NCI-H748 (cell line): ENCODE results near the gene CNP.
"Not testable (repeated sequence)": the region's sequence is repeated elsewhere in the genome, so short reads cannot be mapped to it uniquely, and the experiment has no call there.

Source experiments
- DNase-seq: peaks from one replicate; lab custom pipeline; 2025; ENCODE audit not compliant: unreplicated experiment; lab: John Stamatoyannopoulos, UW

CNP gene

DNA sequence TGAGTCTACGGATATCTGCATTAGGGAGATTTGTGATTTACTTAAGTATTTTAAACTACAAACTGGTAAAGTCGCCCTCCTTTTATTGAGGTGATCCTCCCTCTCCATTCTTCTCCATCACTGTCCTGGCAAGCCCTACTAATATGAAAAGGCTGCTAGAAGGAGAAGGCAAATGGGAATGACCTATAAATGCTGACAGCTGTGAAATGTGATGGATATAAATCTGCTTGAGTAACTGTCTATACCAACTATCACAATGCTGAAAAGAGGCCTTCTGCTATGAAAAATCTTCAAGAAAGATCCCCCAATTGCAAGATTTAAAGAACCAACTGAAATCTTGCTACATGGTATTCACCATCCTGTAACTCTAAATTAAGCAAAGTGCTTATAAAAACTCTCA lies 35.1 kb downstream of the CNP start:
- DNase-seq, result no peak

DNA sequence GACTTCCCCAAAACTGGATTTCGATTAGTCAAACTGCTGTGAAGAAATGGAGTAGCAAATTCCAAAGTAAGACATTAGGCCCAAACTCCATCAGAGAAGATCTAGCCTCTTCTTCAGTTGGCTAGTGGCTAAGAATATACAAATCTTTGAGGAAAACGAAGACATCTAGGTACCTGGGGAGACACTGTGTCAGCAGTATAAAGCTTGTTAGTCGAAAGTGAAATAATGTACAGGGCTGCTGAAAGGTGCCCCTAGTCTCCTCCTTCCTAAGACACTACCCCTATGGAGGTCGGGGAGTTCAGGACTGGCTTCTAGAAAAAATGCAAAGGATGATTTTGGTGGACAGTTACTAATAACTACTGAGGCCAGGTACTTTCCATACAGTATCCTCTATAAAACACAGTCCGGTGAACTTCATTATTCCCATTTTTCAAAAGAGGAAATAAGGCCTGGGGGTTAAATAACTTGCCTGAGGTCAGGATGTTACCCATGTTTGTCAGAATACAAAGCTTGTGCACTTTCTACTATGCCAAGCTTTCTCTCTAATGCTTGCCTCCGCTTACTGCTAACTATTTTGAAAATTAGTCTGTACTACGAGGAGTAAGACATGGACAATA lies 35.7 kb downstream of the CNP start:
- DNase-seq, result no peak

- no peak for DNase-seq
These were observed 36.3 kb downstream of the CNP start for GRCh38 chr17:42002792-42003301.

GRCh38 chr17:42005166-42005565 lies 38.6 kb downstream of the CNP start:
- DNase-seq, result no peak

DNA sequence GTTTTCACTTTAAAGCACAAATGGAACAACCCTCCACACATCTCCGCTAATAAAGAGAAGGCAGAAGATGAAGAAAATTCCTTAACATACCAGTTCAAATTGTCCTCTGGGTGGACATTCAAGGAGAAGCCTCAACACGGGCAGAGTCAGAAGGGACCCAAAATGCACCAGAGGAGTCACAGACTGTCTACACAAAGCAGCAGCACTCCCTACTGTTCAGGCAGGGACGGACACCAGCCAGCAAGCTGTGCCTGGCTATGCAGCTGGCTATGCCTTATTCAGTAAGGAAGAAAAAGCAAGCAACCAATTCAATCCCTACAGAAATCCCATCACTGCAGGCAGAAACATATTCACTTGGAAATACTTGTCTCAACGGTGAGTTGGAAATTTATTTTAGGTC lies 42.6 kb downstream of the CNP start:
- no peak for DNase-seq

GRCh38 chr17:42010266-42010680 lies 43.7 kb downstream of the CNP start:
- not testable (repeated sequence) for DNase-seq

GRCh38 chr17:42010898-42011516 lies 44.4 kb downstream of the CNP start:
- DNase-seq, result no peak

- not testable (repeated sequence) for DNase-seq
These were observed 45.8 kb downstream of the CNP start for GRCh38 chr17:42012363-42012762.

DNA sequence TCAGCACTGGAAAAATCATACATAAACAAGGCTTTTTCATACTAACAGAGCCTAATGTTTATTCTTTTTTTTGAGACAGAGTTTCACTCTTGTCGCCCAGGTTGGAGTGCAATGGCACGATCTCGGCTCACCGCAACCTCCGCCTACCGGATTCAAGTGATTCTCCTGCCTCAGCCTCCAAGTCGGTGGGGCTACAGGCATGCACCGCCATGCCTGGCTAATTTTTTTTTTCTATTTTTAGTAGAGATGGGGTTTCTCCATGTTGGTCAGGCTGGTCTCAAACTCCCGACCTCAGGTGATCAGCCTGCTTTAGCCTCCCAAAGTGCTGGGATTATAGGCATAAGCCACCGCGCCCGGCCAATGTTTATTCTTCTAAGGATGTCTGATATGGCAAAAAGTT lies 47.1 kb downstream of the CNP start:
- DNase-seq, result not testable (repeated sequence)

DNA sequence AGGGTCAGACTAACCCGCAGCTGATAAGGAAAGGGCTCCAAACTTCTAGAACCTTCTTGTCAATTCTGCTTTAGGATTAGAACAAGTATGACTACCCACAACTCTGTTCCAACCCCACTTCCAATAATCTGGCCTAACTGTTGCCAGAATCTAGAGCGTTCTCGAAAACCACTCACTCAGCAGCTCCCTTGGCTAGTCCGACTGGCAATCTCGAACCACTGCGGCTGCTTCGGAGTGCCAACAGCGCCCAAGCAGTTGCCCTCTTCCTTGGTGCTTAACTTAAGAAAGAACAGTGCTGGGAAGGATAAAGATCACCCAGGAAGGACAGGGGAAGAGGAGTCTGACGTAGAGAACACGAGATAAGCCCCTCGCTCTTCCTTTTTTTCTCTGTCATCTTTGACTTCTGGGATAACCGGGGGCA lies 49.8 kb downstream of the CNP start:
- peak; percentile 30 for DNase-seq

DNA sequence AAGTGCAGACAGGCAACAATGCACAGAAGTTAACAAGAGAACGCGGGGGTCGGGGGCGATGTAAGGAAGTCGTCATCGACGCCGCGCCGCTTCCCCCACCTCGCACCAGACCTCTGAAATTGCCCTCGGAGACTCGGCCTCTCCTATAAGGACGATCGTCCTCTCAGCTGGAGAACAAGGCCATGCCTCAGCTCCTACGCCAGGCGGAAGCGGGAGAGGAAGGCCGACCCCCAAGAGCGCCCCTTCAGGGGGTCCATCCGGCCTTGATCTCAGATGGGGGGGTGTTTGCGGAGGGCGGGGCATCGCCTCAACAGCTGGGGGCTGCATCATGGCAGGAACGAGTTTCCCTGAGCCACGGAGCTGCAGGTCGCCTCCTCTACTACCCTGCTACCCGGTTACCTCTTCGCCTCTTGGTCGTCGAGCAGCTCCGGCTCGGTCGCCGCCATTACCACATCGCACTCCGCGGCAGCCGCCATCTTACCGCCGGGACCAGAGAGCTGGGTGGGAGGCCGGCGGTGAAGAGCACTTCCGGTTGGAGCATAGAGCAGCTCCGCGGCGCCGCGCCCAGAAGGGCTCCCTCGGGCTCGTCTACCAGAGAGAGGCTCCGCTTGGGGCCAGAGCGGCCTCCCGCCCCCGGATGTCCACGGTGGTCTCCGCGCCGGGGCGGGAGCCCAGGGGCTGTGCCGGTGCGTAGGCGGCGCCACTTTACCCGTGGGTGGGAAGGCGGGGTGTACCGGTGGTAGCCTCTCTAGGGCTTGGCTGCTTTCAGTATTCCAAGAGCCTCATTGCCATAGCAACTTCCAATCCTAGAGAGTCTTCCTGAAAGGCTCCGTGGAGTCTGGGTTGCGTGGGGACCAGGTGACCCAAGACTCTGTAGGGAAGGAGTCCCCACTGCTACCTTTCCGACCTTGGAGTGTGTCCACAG lies 50.6 kb downstream of the CNP start, which contains the start of gene DNAJC7:
TSS of gene DNAJC7 (minus strand) at position 499 of the 925 bp plus-strand sequence. CDS start at position 476, 23 bp downstream.
- DNase-seq, result peak; percentile 96

GRCh38 chr17:42017866-42018200 lies 51.2 kb downstream of the CNP start:
- no peak for DNase-seq

DNA sequence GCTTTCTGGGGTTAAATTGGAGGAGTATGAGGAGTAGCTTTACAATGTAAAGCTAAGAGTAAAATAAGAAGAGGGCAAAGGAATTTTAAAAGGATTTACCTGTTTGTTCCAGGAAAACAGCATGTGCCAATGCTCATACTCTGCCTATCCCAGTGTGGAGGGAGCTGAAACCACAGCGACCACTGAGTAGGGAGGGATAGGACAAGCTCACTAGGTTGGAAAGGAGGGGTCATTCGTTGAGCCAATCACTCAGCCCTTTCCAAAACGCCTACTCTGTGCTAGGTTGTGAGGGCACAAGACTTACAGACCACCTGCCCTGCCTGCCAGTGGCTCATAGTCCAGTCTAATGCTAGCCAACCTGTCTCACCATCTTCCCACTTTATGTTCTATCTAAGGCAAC lies 51.7 kb downstream of the CNP start:
- DNase-seq, result peak; percentile 42

DNA sequence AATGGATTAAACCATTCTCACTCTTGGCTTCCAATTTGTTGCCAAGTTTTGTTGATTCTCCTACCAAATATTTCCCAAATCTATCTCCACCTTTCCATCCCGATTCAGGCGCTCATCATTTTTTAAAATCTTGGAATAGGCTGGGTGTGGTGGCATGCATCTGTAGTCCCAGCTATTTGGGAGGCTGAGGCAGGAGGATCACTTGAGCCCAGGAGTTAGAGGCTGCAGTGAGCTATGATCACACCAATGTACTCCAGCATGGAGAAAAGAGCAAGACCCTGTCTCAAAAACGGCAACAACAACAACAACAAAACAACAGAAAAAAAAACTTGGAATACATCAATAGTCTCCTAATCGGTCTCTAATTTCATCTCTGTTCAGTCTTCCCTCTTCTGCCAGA lies 52.4 kb downstream of the CNP start:
- no peak for DNase-seq

- peak; percentile 93 for DNase-seq
These were observed 53.2 kb downstream of the CNP start, which contains the start of gene NKIRAS2 for GRCh38 chr17:42019509-42020404. Gene NKIRAS2 (plus strand): TSS chr17:42020090. CDS start chr17:42021578, 1,488 bp downstream.

DNA sequence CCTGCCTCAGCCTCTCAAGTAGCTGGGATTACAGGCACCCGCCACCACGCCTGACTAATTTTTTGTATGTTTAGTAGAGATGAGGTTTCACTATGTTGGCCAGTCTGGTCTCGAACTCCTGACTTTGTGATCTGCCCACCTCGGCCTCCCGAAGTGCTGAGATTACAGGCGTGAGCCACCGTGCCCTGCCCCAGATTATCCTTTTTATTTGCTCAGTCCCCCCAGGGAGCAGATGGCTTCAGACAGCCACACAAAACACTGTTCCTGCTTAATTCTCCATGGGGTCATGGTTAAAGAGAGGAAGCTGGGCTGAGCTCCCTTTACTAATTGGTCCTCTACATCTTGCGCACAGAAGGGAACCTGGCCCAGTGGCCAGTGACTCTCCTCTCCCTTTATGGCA lies 54.2 kb downstream of the CNP start:
- not testable (repeated sequence) for DNase-seq

GRCh38 chr17:42023524-42024349 lies 57.1 kb downstream of the CNP start:
- no peak for DNase-seq

DNA sequence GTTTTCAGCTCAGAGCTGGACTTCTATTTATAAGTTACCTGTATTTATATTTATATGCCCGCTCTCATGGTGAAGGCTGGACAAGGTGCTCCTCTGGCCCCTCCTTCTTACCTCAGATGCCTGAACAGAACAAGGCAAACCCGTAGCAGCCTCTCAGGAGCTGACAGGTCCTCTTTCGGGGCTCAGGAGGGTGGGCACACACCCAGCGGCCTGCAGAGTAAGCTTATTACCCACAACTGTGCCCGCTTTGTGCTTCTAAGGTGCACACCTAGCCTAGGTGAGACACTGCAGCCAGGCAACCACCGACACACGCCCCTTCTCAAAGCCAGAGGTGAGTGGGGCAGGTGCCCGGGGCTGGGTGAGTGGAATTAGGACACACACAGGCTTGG lies 58.6 kb downstream of the CNP start:
- no peak for DNase-seq

- DNase-seq, result no peak
These were observed 59.3 kb downstream of the CNP start for GRCh38 chr17:42025936-42026335.
